Middle frontal gyrus (tissue), 1 donor: ENCODE measurements around the gene DNMT1.

Source experiments
- DNase-seq: peaks from one replicate; pipeline ENCODE4 v3.0.0-alpha.2; 2015; ENCODE audit warnings: low spot score; ENCODE audit errors: extremely low spot score

DNMT1 gene

GRCh38 chr19:10095948-10096614 is 98.7 kb downstream of the DNMT1 start:
- DNase-seq: peak; percentile 84

DNA sequence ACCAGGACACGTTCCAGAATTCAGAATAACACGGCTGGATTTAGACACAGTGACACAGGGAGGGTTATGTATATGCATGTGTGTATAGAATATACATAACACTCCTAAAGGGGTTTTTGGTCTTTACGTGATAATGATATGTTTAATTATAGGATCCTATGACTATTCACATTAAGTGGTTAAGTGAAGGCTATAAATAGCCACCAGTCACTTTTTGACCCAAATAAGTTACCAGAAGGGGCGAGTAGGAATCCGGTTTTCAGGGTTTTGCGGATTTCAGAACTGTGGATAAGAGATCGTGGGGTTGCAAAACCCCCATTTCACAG is 99.2 kb downstream of the DNMT1 start:
- no peak for DNase-seq

- no peak for DNase-seq
Measured at GRCh38 chr19:10093295-10094186, 101.2 kb downstream of the DNMT1 start.

DNA sequence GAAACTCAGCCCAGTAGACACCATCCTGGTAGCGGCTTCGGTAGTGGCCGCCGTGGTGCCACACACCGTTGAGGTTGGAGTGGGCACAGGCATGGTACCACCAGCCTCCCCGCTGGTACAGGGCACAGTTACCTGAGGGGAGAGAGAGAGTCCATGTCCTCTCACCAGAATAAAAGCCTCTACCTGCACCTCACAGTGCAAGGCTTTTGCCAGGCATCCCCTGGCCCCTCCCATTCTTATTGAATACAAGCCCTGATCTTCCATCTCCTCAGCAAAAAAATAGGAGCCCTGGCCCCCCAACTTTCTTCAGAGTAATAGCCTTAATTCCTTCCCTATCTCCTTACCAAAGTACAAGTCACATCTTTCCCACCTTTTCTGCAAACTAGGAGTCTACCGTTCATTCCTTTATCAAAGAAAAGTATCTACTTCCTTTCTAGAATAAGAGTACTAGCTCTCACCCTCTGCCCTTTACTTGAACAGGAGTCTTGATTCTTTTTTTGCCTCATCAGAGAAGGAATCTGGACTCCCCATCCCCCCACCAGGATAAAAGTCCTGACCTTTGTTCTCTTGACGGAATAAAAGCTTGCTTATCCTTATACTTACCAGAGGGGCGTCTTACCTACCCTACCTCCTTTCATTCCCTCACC is 102.0 kb downstream of the DNMT1 start:
- DNase-seq: no peak

- DNase-seq: no peak
Measured at GRCh38 chr19:10091895-10092641, 102.7 kb downstream of the DNMT1 start.

DNA sequence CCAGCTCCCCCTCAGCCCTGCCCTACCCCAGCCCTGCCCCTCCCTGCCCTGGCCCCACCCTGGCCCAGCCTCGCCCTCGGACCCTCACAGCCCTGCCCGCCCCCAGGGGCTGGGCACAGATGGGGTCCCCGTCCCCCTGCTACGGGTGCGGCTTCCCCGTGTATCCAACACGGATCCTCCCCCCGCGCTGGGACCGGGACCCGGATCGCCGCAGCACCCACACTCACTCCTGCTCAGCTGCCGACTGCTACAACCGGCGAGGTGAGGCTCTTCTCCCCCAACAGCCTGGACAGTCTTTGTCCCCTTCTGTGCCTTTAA is 103.4 kb downstream of the DNMT1 start:
- no peak for DNase-seq

- no peak for DNase-seq
Measured at GRCh38 chr19:10089801-10090375, 104.9 kb downstream of the DNMT1 start.

GRCh38 chr19:10088949-10089554 is 105.7 kb downstream of the DNMT1 start:
- DNase-seq: no peak

DNA sequence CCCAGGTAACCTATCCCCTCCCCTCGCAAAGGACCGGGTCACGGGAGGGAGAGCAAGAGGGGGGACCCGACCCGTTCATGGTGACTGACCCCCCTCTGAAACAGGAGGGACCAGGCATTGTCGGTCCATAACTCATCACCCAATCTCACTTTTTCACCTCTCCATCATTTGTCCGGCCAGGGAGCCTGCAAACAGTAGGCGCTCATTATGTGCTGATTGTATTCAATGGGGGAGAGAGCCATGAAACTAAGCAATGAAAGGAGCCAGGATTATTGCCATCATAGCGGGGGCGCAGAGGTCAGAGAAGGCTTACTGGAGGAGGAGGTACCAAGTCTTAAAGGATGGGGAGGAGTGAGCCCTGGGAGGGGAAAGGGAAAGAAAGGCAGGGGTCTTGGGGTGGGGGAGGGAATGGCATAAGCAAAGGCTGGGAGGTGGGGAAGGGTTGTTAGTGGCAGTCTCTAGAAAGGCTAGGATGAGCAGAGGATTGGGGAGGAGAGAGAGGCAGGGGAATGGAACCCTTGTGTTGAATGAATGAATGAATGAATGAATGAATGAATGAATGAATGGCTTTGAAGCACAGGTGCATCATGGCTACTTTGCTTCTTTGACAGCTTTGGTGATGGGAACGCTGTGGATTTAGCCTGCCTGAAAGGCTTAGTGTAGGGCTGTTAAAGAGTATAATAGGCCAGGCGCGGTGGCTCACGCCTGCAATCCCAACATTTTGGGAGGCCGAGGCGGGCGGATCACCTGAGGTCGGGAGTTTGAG is 107.3 kb downstream of the DNMT1 start:
- DNase-seq: no peak

GRCh38 chr19:10086591-10087192 is 108.1 kb downstream of the DNMT1 start:
- no peak for DNase-seq

GRCh38 chr19:10085641-10086590 is 108.8 kb downstream of the DNMT1 start, which contains the start of gene SHFL:
Gene SHFL (plus strand): TSS chr19:10086317. CDS start chr19:10086428, 111 bp downstream.
- DNase-seq: peak; percentile 27

- no peak for DNase-seq
Measured at GRCh38 chr19:10084803-10085202, 110.0 kb downstream of the DNMT1 start.

- DNase-seq: no peak
Measured at GRCh38 chr19:10083911-10084310, 110.8 kb downstream of the DNMT1 start.
